HG02981 (cell line): ENCODE measurements around the gene ADAMTS2.
A peak's percentile ranks its signal among the peaks of the same experiment; 100 is the strongest.

Experiments
- ATAC-seq: cut with Tn5 transposase; IDR thresholded peaks from one replicate; pipeline ENCODE4 v1.9.1; 2021; ENCODE audit warnings: mild to moderate bottlenecking, moderate library complexity; ENCODE audit not compliant: unreplicated experiment

ADAMTS2 gene

DNA sequence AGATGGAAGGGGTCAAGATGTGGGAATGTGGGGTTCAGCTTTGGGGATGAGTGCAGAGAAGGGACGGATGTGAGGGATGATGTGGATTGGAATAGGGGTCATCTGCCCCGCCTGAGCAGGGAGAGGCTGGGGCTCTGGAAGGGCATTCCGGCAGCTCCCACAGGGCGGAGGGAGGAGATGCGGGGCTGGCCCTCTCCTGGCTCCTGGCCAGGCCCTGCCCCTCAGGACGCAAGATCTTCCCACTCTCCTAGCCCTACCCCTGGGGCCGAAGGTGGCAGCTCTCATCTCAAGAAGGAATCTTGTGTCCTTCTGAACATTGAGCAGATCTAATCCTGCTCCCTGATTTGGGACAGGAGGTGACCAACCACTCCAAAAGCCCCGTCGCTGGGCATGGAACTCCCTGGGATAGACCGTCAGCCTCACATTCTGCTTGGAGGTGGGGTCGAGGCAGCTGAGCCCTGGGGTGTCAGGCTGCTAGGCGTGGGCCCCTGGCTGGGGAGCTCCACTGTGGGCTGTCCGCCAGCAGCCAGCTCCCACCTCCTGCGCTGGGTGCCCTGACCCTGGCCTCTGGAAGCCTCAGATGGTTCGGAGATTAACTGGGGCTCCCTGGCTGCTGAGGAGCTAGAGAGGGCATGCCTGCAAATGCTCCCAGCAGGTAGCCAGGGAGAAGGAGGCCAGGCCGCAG is 159.9 kb downstream of the ADAMTS2 start:
- ATAC-seq: no peak

DNA sequence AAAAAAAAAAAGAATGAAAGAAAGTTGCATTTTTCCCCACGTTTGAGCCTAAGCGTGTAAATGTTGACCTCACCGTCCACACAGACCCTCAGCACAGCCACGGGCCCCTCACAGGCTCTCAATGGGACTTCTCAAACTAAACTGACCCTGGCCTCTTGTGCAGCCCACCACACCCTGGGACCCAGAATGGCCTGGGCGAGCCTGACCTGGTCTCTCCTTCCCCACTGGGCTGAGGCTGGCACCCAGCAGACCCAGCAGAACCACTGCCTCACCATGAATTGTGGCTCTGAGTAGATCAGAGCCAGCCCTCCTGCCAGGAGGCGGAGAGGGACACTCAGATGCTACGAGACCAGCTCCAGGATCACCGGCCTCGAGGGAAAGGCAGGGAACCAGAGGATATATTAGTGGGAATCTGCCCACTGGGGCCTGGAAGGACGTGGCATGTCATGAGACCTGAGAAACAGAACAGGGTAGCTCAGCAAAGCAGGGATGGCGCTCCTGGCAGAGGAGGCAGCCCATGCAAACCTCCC is 160.7 kb downstream of the ADAMTS2 start:
- ATAC-seq: no peak

DNA sequence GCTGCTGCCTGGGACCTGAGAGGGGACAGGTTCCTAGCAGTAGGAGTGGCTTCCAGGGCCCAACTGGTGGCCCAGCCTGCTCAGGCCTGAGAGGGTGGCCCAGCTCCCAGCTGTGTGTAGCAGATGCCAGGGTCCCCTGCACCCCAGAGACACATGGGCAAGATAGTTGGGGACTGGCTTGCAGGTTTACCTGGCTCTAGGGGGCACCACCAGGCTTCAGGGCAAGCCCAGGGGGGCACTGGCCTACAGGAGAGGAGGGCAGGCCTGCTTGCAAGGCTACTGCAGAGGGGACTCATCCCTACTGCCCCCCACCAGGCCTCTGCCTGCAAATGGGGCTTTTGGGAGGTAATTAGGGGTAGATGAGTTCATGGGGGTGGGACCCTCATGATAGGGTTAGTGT is 161.8 kb downstream of the ADAMTS2 start:
- ATAC-seq: no peak

DNA sequence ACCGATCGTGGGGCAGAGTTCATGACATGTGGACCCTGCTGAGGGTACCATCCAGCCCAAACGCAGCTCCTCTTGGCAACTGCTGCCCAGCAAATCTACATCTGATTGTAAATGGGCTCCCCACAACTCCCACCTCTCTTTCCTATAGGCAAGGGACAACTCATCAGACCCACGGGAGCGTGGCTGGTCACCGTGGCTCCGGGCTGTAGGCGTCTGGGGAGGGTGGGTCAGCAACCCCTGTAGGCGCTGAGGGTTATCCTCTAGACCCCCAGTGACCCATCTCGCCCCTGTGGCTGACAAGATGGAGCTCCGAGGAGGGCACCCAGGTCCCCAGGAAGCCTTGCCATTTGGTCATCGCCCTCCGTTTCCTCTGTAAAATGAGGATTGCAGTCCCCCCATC is 162.7 kb downstream of the ADAMTS2 start:
- no peak for ATAC-seq

DNA sequence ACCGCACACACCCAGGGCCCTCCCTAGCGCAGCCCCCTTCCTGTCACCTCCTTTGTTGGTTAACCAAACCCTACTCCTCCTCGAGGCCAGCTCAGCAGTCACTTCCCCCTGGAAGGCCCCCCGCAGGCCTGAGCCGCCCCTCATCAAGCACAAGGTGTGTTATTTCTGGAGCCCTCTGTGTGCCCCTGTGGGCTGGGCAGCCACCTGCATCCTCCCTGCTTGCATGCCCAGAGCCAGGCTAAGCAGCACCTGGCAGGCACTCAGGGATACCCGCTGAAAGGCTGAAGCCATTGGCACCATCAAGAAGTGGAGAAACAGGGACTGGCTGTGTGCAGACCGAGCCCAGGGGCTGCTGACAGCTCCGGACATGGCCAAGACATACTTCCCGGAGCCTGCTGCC is 163.3 kb downstream of the ADAMTS2 start:
- no peak for ATAC-seq

DNA sequence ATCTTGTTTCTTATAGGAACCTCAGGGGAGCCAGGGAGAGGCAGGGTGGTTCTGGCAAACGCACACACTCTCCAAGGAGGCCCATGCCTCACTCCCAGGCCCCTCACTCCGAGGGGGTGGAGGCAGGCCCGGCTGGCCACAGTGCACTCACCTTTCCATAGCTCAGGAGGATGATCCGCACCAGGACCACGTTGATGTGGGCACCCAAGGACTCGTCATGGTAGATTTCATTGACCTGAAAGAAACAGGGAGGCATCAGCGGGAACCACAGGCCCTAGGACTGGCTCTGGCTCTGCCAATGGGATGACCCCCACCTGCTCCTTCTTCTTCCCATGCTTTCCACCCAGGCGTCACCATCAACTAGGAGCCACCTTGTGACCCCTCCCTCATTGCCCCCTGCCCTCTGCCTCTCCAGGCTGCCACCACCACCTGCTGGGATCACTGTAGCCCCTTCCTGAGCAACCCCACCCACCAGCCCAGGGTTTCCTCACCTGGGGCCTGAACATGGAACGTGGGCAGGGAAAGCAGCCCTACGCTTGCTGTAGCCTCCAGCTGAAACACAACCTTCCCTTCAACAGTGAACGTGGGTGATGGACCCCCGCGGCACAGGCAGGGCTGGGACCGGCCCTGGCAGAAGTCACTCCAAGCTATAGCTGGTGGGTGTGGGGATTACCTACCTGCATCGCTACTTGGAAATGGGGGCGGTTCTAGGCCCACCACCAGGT is 164.2 kb downstream of the ADAMTS2 start:
- ATAC-seq: no peak

DNA sequence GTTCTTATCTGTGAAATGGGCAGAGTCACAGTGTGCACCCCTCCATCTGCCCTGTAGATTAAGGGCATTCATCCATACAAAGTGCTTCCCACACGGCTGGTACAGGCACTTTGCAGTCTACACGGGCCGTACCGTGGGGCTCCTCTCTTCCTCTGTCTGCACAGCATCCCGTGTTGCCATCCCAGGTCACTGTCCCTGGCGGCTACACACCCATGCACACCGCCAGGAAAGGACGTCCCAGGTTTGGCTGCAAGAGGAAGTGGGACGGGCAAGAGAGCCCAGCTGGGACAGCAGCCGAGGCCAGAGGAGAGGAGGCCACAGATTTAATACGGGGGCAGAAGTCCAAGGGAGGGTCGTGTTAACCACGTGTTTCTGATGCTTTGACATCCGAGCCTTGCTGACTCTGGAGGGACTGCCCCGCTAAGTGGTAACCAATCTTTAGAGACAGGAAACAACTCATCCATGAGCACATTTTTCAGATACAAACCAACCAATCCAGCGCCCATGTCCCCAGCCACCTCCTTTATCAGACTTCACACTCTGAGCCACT is 165.1 kb downstream of the ADAMTS2 start:
- no peak for ATAC-seq

DNA sequence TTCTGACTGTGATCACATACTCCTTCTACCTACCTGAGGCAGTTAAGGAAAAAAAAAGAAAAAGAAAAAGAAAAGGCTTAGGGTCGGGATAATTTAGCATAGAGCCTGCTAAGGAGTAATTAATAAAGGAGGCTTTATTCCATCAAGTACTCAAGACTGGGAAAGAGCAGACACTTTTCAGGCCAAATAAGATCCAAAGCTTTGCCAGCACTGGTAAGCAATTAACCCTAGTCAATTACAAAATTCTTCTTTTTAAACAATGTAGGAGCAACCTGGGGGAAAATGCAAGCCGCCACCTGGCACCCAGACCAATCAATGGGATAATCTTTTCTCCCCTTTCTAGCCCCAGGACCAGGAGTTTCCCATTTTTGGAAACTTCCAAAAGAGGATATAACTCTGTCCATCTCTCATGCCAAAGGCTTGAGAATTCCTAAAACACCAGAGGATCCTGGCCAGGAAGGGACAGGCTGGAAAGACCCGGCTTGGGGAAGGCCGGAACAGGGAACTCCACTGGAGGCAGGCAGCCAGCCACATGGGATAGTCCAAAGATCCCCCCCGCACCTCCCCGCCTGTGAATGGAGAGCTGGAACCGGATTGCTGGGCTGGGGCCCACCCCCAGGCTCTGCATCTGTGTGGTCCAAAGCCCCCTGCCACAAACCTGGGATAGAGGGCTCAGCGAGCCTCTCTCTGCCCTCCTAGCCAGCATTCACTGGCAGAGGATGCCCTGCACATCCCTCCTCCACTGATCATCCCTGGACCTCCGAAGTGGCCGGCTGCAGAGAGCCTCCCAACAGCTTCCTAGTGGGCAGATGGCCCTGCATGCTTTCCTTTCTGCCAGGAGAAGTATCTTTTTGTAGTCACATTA is 167.3 kb downstream of the ADAMTS2 start:
- ATAC-seq: no peak

DNA sequence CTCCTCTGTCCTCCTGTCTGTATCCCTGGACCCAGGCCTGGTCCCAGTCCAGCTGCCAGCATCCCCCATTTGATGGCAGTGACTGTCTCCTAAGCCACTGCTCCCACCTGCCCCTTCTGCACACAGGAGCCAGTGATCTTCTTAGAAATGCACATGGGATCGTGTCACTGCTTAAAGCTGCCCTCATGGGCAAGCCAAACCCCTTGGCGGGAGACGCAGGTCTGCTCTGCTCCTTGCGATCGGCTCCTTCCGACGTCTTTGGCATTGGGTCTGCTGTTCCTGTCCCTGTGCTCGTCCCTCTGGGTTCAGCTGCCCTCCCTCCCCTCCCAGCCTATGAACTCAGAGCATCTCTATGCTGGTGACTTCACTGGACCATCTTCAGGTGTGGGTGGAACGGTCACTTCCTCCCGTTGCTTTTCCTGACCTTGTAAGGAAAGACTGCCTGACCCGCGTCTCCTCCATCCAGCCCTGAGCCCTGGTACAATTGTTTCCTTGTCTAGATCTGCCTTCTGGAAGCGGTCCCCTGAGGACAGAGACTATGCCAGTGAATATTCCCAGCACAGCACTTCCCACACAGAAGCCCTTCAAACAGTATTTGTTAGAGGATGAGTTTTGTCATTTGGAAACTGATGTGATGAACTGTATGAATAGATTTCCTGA is 168.6 kb downstream of the ADAMTS2 start:
- ATAC-seq: no peak

DNA sequence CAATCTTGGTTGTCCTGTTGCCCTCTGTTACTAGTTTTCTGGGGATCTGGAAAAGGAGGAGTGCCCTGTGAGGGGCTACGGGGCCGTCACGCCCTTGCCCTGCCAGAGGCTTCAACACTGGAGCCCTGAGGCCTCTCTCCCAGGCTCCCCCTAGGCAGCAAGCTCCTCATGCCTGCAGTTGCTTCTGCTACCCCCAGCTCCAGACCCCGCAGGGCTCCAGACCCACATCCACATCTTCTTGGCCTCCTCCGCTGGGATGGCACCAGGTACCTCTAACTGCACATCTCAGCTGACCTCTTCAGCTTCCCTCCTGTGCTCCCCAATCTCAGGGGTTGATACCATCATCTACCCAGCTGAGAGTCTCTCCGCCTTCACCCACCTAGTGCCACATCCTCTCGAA is 169.1 kb downstream of the ADAMTS2 start:
- ATAC-seq: no peak

DNA sequence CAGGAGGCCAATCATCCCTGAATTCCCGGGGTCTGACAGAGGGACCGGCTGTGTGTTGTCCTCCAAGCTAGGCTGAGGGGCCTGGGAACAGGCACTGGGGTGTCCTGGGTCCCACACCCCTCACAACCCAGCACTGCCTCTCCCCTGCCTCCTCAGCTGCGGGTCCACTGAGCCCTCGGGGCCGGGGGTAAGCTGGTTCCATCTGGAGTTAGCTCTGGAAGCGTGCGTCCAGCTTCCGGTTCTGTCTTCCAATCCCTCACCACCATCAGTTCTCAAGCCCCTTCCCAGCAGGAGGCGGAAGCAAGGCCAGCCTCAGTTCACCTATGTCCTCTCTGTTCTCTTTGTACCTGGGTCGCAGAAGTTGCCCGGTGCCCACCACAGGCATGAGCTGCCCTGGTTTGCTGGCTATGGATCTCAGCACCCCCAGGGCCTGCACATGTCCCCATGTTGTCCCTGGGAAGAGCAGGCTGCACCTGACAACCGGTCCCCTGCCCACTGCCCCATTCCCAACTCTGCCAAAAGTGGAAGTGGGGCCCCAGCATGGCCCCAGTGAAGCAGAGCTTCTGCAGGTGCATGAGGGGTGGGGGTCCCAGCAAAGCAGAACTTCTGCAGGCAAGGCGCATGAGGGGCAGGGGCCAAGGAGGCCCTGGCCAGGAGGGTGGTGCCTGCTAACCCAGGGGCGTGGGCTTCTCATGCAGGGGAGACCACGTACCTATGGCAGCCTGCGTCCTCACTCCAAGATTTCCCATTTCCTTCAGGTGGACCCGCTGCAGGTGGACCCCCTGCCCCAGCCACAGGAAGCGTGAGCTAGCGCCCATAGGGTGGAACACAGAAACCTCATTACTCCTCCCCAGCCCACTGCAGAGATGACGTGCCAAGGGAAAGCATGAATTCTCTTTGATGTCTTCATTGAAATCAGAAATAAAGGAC is 173.2 kb downstream of the ADAMTS2 start:
- no peak for ATAC-seq

DNA sequence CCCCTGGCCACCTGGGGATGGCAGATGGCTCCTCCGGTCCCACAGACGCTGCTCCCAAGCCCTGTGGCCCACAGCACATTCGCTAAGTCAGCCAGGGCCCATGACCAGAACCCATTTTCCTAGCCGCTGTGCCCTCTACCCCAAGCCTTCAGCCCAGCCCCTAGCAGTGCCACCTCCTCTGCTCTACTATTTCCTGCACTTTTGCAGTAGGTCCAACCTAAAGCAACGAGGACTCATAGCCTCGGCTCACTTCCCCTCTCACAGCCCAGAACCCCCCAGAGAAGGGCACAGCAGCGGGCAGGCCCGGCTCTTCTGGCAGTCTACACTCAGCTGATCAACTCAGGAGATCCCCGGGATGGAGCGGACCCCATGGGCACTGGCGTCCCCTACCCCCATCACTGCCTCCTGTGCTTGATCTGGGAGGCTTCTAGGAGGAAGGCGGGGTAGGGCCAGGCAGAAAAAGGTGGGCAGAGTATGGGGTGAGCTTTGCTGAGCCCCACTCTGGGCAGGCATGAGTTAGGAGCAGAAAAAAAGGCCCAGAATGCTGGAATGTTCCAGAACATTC is 173.9 kb downstream of the ADAMTS2 start:
- ATAC-seq: no peak

DNA sequence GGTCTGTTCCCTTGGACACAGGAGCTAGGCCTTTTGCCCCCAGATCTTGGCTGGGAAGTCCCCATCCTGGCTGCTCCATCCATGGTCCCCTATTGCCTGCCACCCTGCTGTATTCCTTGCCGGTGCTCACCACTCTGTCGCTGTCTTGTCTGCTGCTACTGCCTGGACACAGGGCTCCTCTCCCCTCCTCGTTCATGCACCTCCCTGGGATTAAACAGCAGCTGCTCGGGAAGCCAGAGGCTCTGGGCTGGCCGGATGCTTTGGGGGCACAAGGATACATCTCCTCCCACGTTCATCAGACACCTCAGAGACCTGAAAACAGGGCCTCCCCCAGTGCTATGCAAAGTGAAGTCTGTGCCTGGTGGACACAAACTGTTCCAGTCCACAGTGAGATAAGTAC is 174.7 kb downstream of the ADAMTS2 start:
- no peak for ATAC-seq

DNA sequence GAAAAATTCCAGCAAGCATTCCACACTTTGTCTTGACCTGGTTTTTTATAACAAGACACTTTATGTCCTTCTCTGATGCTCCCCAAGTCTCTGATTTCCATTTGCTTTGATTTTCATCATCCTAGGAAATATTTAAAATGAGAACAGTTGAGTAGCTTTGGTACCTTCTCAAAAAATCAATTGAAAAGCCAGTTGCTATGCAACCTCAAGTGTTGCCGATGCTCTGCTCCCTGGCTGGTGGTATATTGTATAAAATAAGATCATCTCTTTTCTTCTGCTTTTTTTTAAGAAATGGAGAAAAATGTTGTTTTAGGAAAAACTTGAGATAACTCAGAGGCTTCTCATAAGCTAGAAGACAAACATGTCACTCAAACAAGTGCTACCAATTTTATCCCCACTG is 175.4 kb downstream of the ADAMTS2 start:
- no peak for ATAC-seq

DNA sequence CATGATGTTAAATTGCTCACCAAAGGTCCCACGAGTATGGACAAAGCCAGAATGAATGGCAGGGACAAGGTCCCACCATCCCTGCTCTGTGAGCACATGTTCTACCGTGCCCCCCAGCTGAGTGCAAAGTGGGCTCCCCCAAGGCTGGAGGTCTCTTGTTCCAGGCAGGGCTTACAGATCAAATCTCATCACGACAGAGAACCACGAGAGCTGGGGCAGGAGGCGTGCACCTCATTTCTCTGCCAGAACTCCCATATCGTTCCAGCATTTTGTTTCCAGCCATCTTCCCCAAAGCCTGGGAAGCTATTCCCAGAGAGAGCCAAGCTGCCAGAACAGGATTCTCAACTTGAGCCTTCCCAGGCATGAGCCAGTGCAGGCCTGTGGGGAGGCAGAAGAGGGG is 176.6 kb downstream of the ADAMTS2 start:
- ATAC-seq: no peak

DNA sequence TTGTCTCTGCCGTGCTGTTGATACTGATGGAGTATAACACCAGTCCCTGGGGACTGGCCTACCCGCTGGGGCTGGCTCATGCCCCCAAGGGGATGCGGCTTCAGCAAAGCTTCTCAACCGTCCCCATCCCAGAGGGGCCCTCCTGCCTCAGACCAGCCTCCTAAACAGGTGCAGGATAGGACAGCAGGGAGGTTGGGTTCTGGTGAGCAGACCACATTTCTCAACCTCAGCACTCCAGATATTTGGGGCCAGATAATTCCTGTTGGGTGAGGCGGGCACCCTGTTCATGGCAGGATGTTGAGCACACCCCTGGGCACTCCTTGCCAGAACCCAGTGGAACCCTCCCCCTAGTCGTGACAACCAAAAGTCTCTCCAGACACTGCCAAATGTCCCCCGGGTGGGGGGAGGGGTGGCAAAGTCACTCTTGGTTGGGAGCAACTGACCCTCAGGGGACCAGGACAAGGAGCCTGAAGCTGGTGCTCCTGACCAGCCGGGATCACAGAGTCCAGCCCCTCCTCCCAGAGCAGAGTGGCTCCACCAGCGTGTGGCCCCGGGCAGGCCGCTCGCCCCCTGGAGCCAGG is 177.3 kb downstream of the ADAMTS2 start:
- ATAC-seq: no peak

DNA sequence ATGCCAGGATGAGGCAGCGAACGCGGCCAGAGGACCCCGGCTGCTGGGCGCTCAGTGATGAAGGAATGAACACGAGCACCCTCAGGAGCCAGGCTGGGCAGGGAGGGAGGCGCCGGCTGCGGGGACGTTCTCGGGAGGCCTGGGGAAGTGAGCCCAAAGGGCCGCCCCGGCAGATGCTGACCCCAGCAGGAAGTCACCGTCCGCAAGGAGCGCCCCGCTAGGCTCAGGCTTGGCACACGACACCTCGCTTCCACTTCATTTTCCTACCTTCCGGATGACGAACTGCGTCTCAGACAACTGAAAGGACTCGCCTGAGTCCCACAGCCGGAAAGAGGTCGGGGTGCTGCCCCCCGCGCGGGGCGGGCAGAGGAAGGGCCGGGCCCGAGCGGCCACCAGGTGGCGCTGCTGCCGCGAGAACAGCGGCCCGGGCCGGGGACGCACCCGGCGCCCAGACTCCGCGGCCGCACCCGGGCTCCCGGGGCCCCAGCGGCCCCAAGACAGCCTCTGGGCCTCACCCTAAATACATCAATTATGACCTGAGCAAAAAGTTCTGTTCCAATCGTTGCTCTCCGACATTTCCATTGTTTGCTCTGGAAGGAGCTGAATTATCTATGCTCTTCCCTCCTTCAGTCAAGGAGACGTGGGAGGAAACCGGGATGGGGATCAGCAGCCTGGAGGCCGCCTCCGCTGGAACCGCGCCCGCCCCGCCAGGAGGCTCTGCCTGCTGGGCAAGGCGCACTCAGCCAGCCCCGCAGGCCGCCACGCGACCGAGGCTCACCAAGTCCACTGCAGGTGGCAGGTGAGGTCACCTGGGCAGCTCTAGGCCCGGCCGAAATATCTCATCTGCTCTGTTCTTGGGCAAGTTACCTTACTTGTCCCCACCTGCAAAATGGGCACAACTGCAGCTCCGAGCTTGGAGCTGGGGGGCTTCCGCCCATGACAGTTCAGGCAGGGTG is 178.1 kb downstream of the ADAMTS2 start:
- ATAC-seq: peak; percentile 71
